HepG2 (cell line): ENCODE results near the gene CNTRL. TPM values are rescaled to one million over a fixed set of nuclear protein-coding genes. Genes with fewer than 3 reads are reported as not detected.

Source experiments
- ARID5B ChIP-seq: IDR thresholded peaks from 2 replicates; pipeline ENCODE4 v1.4.0; 2020; ENCODE audit warnings: mild to moderate bottlenecking, missing genetic modification reagents
- DRAP1 ChIP-seq: IDR thresholded peaks from 2 replicates; pipeline ENCODE4 v1.6.1; 2016; ENCODE audit warnings: missing genetic modification reagents, missing compliant biosample characterization
- EP300 ChIP-seq, 3 experiments: sonication (generic) in 1 of 3; formaldehyde crosslinking in 1 of 3; IDR thresholded peaks; 2 replicates each; pipeline versions ENCODE4 v1.5.1 to v1.6.1; 2011 to 2020; ENCODE audit warnings: low read depth in 2 of 3, low read length in 2 of 3, borderline replicate concordance in 1 of 3, improper control_type of control experiment in 1 of 3, mild to moderate bottlenecking in 1 of 3, missing genetic modification reagents in 1 of 3, moderate library complexity in 1 of 3
- FOXA1 ChIP-seq, 2 experiments: fragments of 450-650 bp in 1 of 2; sonication (generic) in 1 of 2; formaldehyde crosslinking in 1 of 2; IDR thresholded peaks; 2 replicates each; pipeline versions ENCODE4 v1.4.0 to v1.6.1; 2016 to 2020; ENCODE audit warnings: missing genetic modification reagents in 1 of 2
- FOXP4 ChIP-seq: sonication (generic); formaldehyde crosslinking; IDR thresholded peaks from 2 replicates; pipeline ENCODE4 v1.4.0; 2020; ENCODE audit warnings: missing genetic modification reagents
- GMEB1 ChIP-seq: sonication (generic); formaldehyde crosslinking; IDR thresholded peaks from 2 replicates; pipeline ENCODE4 v1.5.1; 2020; ENCODE audit warnings: missing genetic modification reagents, mild to moderate bottlenecking, borderline replicate concordance
- HNRNPH1 ChIP-seq: fragments of 200-400 bp; formaldehyde crosslinking; optimal IDR thresholded peaks from 2 replicates; pipeline ENCODE3; 2017; ENCODE audit warnings: mild to moderate bottlenecking, low read depth, low read length
- KDM2A ChIP-seq: sonication (generic); formaldehyde crosslinking; IDR thresholded peaks from 2 replicates; pipeline ENCODE4 v1.4.0; 2020; ENCODE audit warnings: low read depth, missing genetic modification reagents, borderline replicate concordance
- MAFF ChIP-seq: IDR thresholded peaks from 2 replicates; pipeline ENCODE4 v1.6.1; 2011; ENCODE audit warnings: low read depth, low read length, improper control_type of control experiment
- RAD21 ChIP-seq: fragments of 450-650 bp; formaldehyde crosslinking; IDR thresholded peaks from 2 replicates; pipeline ENCODE4 v1.5.0; 2020; ENCODE audit warnings: mild to moderate bottlenecking
- SOX5 ChIP-seq: IDR thresholded peaks from 2 replicates; pipeline ENCODE4 v1.6.1; 2016; ENCODE audit warnings: borderline replicate concordance
- UBTF ChIP-seq: sonication (generic); formaldehyde crosslinking; IDR thresholded peaks from 2 replicates; pipeline ENCODE4 v1.4.0; 2020; ENCODE audit warnings: mild to moderate bottlenecking, missing genetic modification reagents
- XRCC5 ChIP-seq: fragments of 200-400 bp; formaldehyde crosslinking; optimal IDR thresholded peaks from 2 replicates; pipeline ENCODE3; 2017; ENCODE audit warnings: mild to moderate bottlenecking, low read length
- ZNF10 ChIP-seq: sonication (generic); formaldehyde crosslinking; IDR thresholded peaks from 2 replicates; pipeline ENCODE4 v1.4.0; 2020; ENCODE audit warnings: mild to moderate bottlenecking, low read depth, missing genetic modification reagents, borderline replicate concordance
- ZNF547 ChIP-seq: sonication (generic); formaldehyde crosslinking; IDR thresholded peaks from 2 replicates; pipeline ENCODE4 v1.5.1; 2020; ENCODE audit warnings: mild to moderate bottlenecking, missing genetic modification reagents
- polyA plus RNA-seq, 8 experiments: library from polyadenylated mRNA; depleted of rRNA in 3 of 8; stranded (reverse) in 7 of 8; unstranded in 1 of 8; fragments of >200 nt; fragmentation: Illumina TruSeq in 4 of 8; extraction: Trizol in 4 of 8; gene quantifications; 2 replicates each; pipeline versions ENCODE4 v1.2.1 to v1.2.3, GENCODE V29; 2011 to 2016; ENCODE audit warnings: low read depth in 4 of 8, missing spikeins in 1 of 8, mixed read lengths in 1 of 8; ENCODE audit not compliant: insufficient read depth in 1 of 8
- total RNA-seq, 5 experiments: library from RNA; depleted of rRNA; stranded (reverse); fragments of >200 nt; fragmentation: Illumina TruSeq; extraction: Trizol; gene quantifications; 2 replicates each; pipeline ENCODE4 v1.2.3, GENCODE V29; 2016; ENCODE audit warnings: low read depth in 1 of 5

The CNTRL gene
- total and polyA plus RNA-seq, 2 of the 13 experiments (the other 11 are each of a cell fraction or from before 2014, with no cell fraction given): 7.5 to 11.8 TPM

GRCh38 chr9:121055642-121056143, 19.1 kb upstream of the CNTRL start (continued):
- TF ChIP-seq GMEB1 (CRISPR knock-in tag) (peak; percentile 29; the same call in 1 of the 2 replicates), FOXA1 (IDR thresholded peaks at IDR 0.05) (no peak), FOXA1 (CRISPR knock-in tag; IDR thresholded peaks at IDR 0.05) (0 out of 2 replicates have a peak, but pooled peaks have one; percentile 3), ZNF10 (CRISPR knock-in tag) (no peak), SOX5 (CRISPR knock-in tag) (peak; percentile 35; the same call in 1 of the 2 replicates), KDM2A (CRISPR knock-in tag) (peak; percentile 66), DRAP1 (0 out of 2 replicates have a peak, but pooled peaks have one; percentile 19), RAD21 (0 out of 2 replicates have a peak, but pooled peaks have one; percentile 52), HNRNPH1 (no peak), XRCC5 (peak; percentile 74), EP300 (IDR thresholded peaks at IDR 0.05; ENCODE audit: low read depth in 2 of 2, low read length in 2 of 2) (peak in 1 of 2 experiments; percentile 14; a peak in 1 of 4 replicates), EP300 (CRISPR knock-in tag; IDR thresholded peaks at IDR 0.05; ENCODE audit: borderline replicate concordance) (no peak), ZNF547 (CRISPR knock-in tag) (no peak), MAFF (peak; percentile 25; the same call in 1 of the 2 replicates), ARID5B (CRISPR knock-in tag) (peak; percentile 47; the same call in 1 of the 2 replicates), FOXP4 (no peak), UBTF (CRISPR knock-in tag) (0 out of 2 replicates have a peak, but pooled peaks have one; percentile 28)
